WTC11 (cell line): Measurements from ENCODE around the gene ABHD17C. TPM values are rescaled to one million over a fixed set of nuclear protein-coding genes. Genes with fewer than 3 reads are reported as not detected.

Experiments
- ATAC-seq: fragments of 200-7000 bp; cut with Tn5 transposase; 2 replicates; pipeline ENCODE4 v1.10.0; 2021; ENCODE audit warnings: mild to moderate bottlenecking, moderate library complexity
- CTCF ChIA-PET: fragments of 300-600 bp; sonication (Branson Sonifier 250); formaldehyde crosslinking; loops from one replicate; lab custom pipeline; 2021; ENCODE audit warnings: antibody characterized with exemption; lab: Charles Lee
- POLR2A ChIA-PET: fragments of 350-600 bp; sonication (Branson Sonifier 250); formaldehyde crosslinking; loops from one replicate; lab custom pipeline; 2021; ENCODE audit warnings: antibody characterized with exemption; lab: Charles Lee
- DNase-seq: peaks from one replicate; pipeline ENCODE4 v3.0.0; 2021; ENCODE audit warnings: low spot score
- H3K27ac Mint-ChIP-seq: 2 replicates; pipeline ENCODE4 v1.8.0; 2021; ENCODE audit warnings: mixed read lengths
- H3K27me3 Mint-ChIP-seq: 2 replicates; pipeline ENCODE4 v1.8.0; 2021; ENCODE audit warnings: low read depth, mild to moderate bottlenecking, moderate library complexity, mixed read lengths
- H3K36me3 Mint-ChIP-seq: 2 replicates; pipeline ENCODE4 v1.8.0; 2021; ENCODE audit warnings: mixed read lengths
- H3K4me1 Mint-ChIP-seq: 2 replicates; pipeline ENCODE4 v1.8.0; 2022; ENCODE audit warnings: mixed read lengths
- H3K4me3 Mint-ChIP-seq: 2 replicates; pipeline ENCODE4 v1.8.0; 2021; ENCODE audit warnings: mild to moderate bottlenecking, moderate library complexity, mixed read lengths
- H3K9me3 Mint-ChIP-seq: 2 replicates; pipeline ENCODE4 v1.8.0; 2021; ENCODE audit warnings: mixed read lengths
- AR ChIP-seq: fragments of 250-450 bp; sonication (Bioruptor Pico); IDR thresholded peaks from 2 replicates; pipeline ENCODE4 v1.9.0; 2021; ENCODE audit warnings: mild to moderate bottlenecking
- ARID4B ChIP-seq: sonication (generic); formaldehyde crosslinking; IDR thresholded peaks from 2 replicates; pipeline ENCODE4 v1.8.0; 2023; ENCODE audit warnings: missing genetic modification reagents, mild to moderate bottlenecking, borderline replicate concordance
- CREB1 ChIP-seq: sonication (generic); formaldehyde crosslinking; IDR thresholded peaks from 2 replicates; pipeline ENCODE4 v1.8.0; 2023; ENCODE audit warnings: mild to moderate bottlenecking, missing genetic modification reagents
- ELF4 ChIP-seq: sonication (generic); formaldehyde crosslinking; IDR thresholded peaks from 2 replicates; pipeline ENCODE4 v1.8.1; 2022; ENCODE audit warnings: low read depth, mild to moderate bottlenecking, moderate library complexity, missing genetic modification reagents
- EMX1 ChIP-seq: fragments of 250-450 bp; sonication (Bioruptor Pico); IDR thresholded peaks from 2 replicates; pipeline ENCODE4 v1.8.0; 2021; ENCODE audit warnings: mild to moderate bottlenecking
- FOXJ3 ChIP-seq: sonication (generic); formaldehyde crosslinking; IDR thresholded peaks from 2 replicates; pipeline ENCODE4 v1.9.0; 2021; ENCODE audit warnings: missing genetic modification reagents, mild to moderate bottlenecking, borderline replicate concordance
- FOXP1 ChIP-seq: sonication (generic); formaldehyde crosslinking; IDR thresholded peaks from 2 replicates; pipeline ENCODE4 v1.8.0; 2022; ENCODE audit warnings: missing genetic modification reagents, mild to moderate bottlenecking, moderate library complexity, borderline replicate concordance
- FOXP4 ChIP-seq: sonication (generic); formaldehyde crosslinking; IDR thresholded peaks from 2 replicates; pipeline ENCODE4 v1.8.0; 2022; ENCODE audit warnings: mild to moderate bottlenecking, missing genetic modification reagents
- GRHL2 ChIP-seq: fragments of 250-450 bp; sonication (Bioruptor Pico); IDR thresholded peaks from 2 replicates; pipeline ENCODE4 v1.8.0; 2022; ENCODE audit warnings: mild to moderate bottlenecking, moderate library complexity; ENCODE audit not compliant: insufficient replicate concordance, severe bottlenecking
- GTF2I ChIP-seq: fragments of 250-450 bp; sonication (Bioruptor Pico); conservative IDR thresholded peaks from 2 replicates; pipeline ENCODE4 v1.4.0; 2021; ENCODE audit warnings: mild to moderate bottlenecking
- IRF1 ChIP-seq: sonication (generic); formaldehyde crosslinking; IDR thresholded peaks from 2 replicates; pipeline ENCODE4 v1.8.0; 2023; ENCODE audit warnings: missing genetic modification reagents
- KAT7 ChIP-seq: sonication (generic); formaldehyde crosslinking; IDR thresholded peaks from 2 replicates; pipeline ENCODE4 v1.8.1; 2023; ENCODE audit warnings: missing genetic modification reagents, mild to moderate bottlenecking, borderline replicate concordance
- MAX ChIP-seq: sonication (generic); formaldehyde crosslinking; IDR thresholded peaks from 2 replicates; pipeline ENCODE4 v1.8.0; 2022; ENCODE audit warnings: mild to moderate bottlenecking, missing genetic modification reagents
- MYBL2 ChIP-seq: sonication (generic); formaldehyde crosslinking; IDR thresholded peaks from 2 replicates; pipeline ENCODE4 v1.8.1; 2023; ENCODE audit warnings: mild to moderate bottlenecking, moderate library complexity, missing genetic modification reagents
- NR1H2 ChIP-seq: sonication (generic); formaldehyde crosslinking; IDR thresholded peaks from 2 replicates; pipeline ENCODE4 v1.9.0; 2021; ENCODE audit warnings: mild to moderate bottlenecking, moderate library complexity, missing genetic modification reagents
- NR3C1 ChIP-seq: sonication (generic); formaldehyde crosslinking; conservative IDR thresholded peaks from 2 replicates; pipeline ENCODE4 v1.8.1; 2023; ENCODE audit warnings: low read depth, mild to moderate bottlenecking, missing genetic modification reagents
- RELA ChIP-seq: sonication (generic); formaldehyde crosslinking; IDR thresholded peaks from 2 replicates; pipeline ENCODE4 v1.8.1; 2022; ENCODE audit warnings: missing genetic modification reagents, mild to moderate bottlenecking, borderline replicate concordance
- SMAD3 ChIP-seq: sonication (generic); formaldehyde crosslinking; IDR thresholded peaks from 2 replicates; pipeline ENCODE4 v1.8.0; 2022; ENCODE audit warnings: missing genetic modification reagents, mild to moderate bottlenecking, borderline replicate concordance
- SMAD4 ChIP-seq: sonication (generic); formaldehyde crosslinking; IDR thresholded peaks from 2 replicates; pipeline ENCODE4 v1.8.0; 2022; ENCODE audit warnings: mild to moderate bottlenecking, missing genetic modification reagents
- SP1 ChIP-seq: sonication (generic); formaldehyde crosslinking; conservative IDR thresholded peaks from 2 replicates; pipeline ENCODE4 v1.8.1; 2022; ENCODE audit warnings: missing genetic modification reagents
- STAT6 ChIP-seq: sonication (generic); formaldehyde crosslinking; conservative IDR thresholded peaks from 2 replicates; pipeline ENCODE4 v1.8.1; 2023; ENCODE audit warnings: mild to moderate bottlenecking, low read depth, missing genetic modification reagents, moderate library complexity
- TP53 ChIP-seq: sonication (generic); formaldehyde crosslinking; IDR thresholded peaks from 2 replicates; pipeline ENCODE4 v1.8.1; 2023; ENCODE audit warnings: mild to moderate bottlenecking, missing genetic modification reagents
- ZBTB21 ChIP-seq: sonication (generic); formaldehyde crosslinking; IDR thresholded peaks from 2 replicates; pipeline ENCODE4 v1.8.1; 2023; ENCODE audit warnings: mild to moderate bottlenecking, missing genetic modification reagents, borderline replicate concordance
- ZNF232 ChIP-seq: sonication (generic); formaldehyde crosslinking; IDR thresholded peaks from 2 replicates; pipeline ENCODE4 v1.8.0; 2022; ENCODE audit warnings: mild to moderate bottlenecking, missing genetic modification reagents
- ZNF317 ChIP-seq: sonication (generic); formaldehyde crosslinking; IDR thresholded peaks from 2 replicates; pipeline ENCODE4 v1.8.1; 2023; ENCODE audit warnings: low read depth, mild to moderate bottlenecking, moderate library complexity, missing genetic modification reagents, borderline replicate concordance
- ZNF396 ChIP-seq: fragments of 250-450 bp; sonication (Bioruptor Pico); IDR thresholded peaks from 2 replicates; pipeline ENCODE4 v1.8.0; 2021; ENCODE audit warnings: mild to moderate bottlenecking, moderate library complexity, borderline replicate concordance
- total RNA-seq: library from RNA; stranded (reverse); gene quantifications from 3 replicates; pipeline ENCODE4 v1.2.3, GENCODE V29; 2021

Gene ABHD17C
- total RNA-seq, 1 experiment from 2014 or later: 29.0 TPM

GRCh38 chr15:80665151-80665550 is 30.0 kb upstream of the ABHD17C start (continued):
- TF ChIP-seq ARID4B (CRISPR knock-in tag): no peak
- TF ChIP-seq ZNF396: no peak
- no peak for TF ChIP-seq IRF1
- TF ChIP-seq NR3C1: no peak
- no peak for TF ChIP-seq ELF4 (CRISPR knock-in tag)
- no peak for TF ChIP-seq SMAD4
- no peak for TF ChIP-seq RELA (CRISPR knock-in tag)
- no peak for TF ChIP-seq FOXP4
- no peak for TF ChIP-seq FOXP1 (CRISPR knock-in tag)
- no peak for TF ChIP-seq GRHL2 (CRISPR knock-in tag)
- no peak for TF ChIP-seq FOXJ3 (CRISPR knock-in tag)
- no peak for TF ChIP-seq MAX (CRISPR knock-in tag)
- no peak for TF ChIP-seq AR
- no peak for TF ChIP-seq TP53
- no peak for TF ChIP-seq KAT7 (CRISPR knock-in tag)
- TF ChIP-seq MYBL2 (CRISPR knock-in tag): no peak
- no peak for TF ChIP-seq NR1H2 (CRISPR knock-in tag)

GRCh38 chr15:80667936-80668335 is 27.2 kb upstream of the ABHD17C start:
- Mint-ChIP-seq H3K4me3 (no peak overlapping the region), H3K4me1 (peaks cover 5% of the 10 kb centered on the region; the same call in 1 of the 2 replicates), H3K36me3 (no peaks in the 10 kb centered on the region), H3K9me3 (no peaks in the 10 kb centered on the region; the same call in 1 of the 2 replicates), H3K27ac (no peak overlapping the region), H3K27me3 (peaks cover 6% of the 10 kb centered on the region; the same call in 1 of the 2 replicates)
- ATAC-seq: no peak
- ChIA-PET POLR2A (interaction anchor here (0.6 kb wide), 1 partner anchor 28 kb away, joined by 3 read pairs; no protein-coding TSS in a partner anchor), CTCF (interaction anchor here (1.0 kb wide), 1 partner anchor 108 kb away, joined by 3 read pairs; no protein-coding TSS in a partner anchor)
- DNase-seq: no peak
- TF ChIP-seq ZNF232 (CRISPR knock-in tag): no peak
- no peak for TF ChIP-seq FOXJ3 (CRISPR knock-in tag)
- TF ChIP-seq ZBTB21: no peak
- no peak for TF ChIP-seq MYBL2 (CRISPR knock-in tag)
- no peak for TF ChIP-seq CREB1 (CRISPR knock-in tag)
- no peak for TF ChIP-seq GTF2I (CRISPR knock-in tag)
- TF ChIP-seq ZNF317: no peak
- TF ChIP-seq SMAD3 (CRISPR knock-in tag): no peak
- no peak for TF ChIP-seq STAT6 (CRISPR knock-in tag)
- TF ChIP-seq EMX1: no peak
- TF ChIP-seq SP1 (CRISPR knock-in tag): no peak
